Breast epithelium (tissue), 4 donors: Measurements from ENCODE around the gene CARD9. TPM values are rescaled to one million over a fixed set of nuclear protein-coding genes. Genes with fewer than 3 reads are reported as not detected.

Source experiments
- DNase-seq, 2 donors: peaks; one replicate each; pipeline ENCODE4 v3.0.0-alpha.2; 2019; ENCODE audit warnings: low spot score in 2 of 2
- H3K27ac ChIP-seq, 2 donors: fragments of 200-600 bp; sonication (generic) in 1 of 2; one replicate each; pipeline ENCODE4 v1.5.1; 2016 to 2019; ENCODE audit warnings: mild to moderate bottlenecking in 1 of 2
- H3K27me3 ChIP-seq, 2 donors: fragments of 200-600 bp; sonication (generic) in 1 of 2; one replicate each; pipeline versions ENCODE4 v1.5.1 to v1.6.0; 2017 to 2019; ENCODE audit warnings: control low read depth in 1 of 2, mild to moderate bottlenecking in 1 of 2
- H3K36me3 ChIP-seq: fragments of 200-600 bp; one replicate; pipeline ENCODE4 v1.5.1; 2019
- H3K4me1 ChIP-seq, 2 donors: fragments of 200-600 bp; sonication (generic); one replicate each; pipeline ENCODE4 v1.5.1; 2016 to 2019; ENCODE audit warnings: control low read depth in 1 of 2
- H3K4me3 ChIP-seq, 3 donors: fragments of 200-600 bp; sonication (generic); 1 replicate in 2 of 3; 2 replicates in 1 of 3; pipeline ENCODE4 v1.5.1; 2016 to 2019; ENCODE audit warnings: mild to moderate bottlenecking in 3 of 3, moderate library complexity in 2 of 3
- H3K9me3 ChIP-seq, 2 donors: fragments of 200-600 bp; sonication (generic) in 1 of 2; one replicate each; pipeline ENCODE4 v1.5.1; 2016 to 2019; ENCODE audit warnings: control low read depth in 1 of 2
- CTCF ChIP-seq, 3 donors: fragments of 450-650 bp; IDR thresholded peaks; one replicate each; pipeline ENCODE4 v1.5.1; 2016 to 2017; ENCODE audit warnings: antibody characterized with exemption in 3 of 3, mild to moderate bottlenecking in 3 of 3, moderate library complexity in 3 of 3
- POLR2A ChIP-seq: fragments of 450-650 bp; IDR thresholded peaks from one replicate; pipeline ENCODE4 v1.6.1; 2016; ENCODE audit warnings: antibody characterized with exemption, mild to moderate bottlenecking, moderate library complexity
- POLR2AphosphoS5 ChIP-seq, 3 donors: sonication (generic); formaldehyde crosslinking; IDR thresholded peaks; one replicate each; pipeline ENCODE4 v1.6.1; 2017; ENCODE audit warnings: antibody characterized with exemption in 3 of 3
- intact Hi-C: fragments of 100-400 bp; cut with DNase I; formaldehyde crosslinking; loops from one replicate; pipeline ENCODE4 v1.15.1; 2023; ENCODE audit warnings: low total_unique reads
- total RNA-seq, 3 donors: library from RNA; depleted of rRNA; stranded (reverse); fragments of >200 nt; gene quantifications; one replicate each; pipeline ENCODE4 v1.1.0, GENCODE V29; 2016

Gene CARD9
- total RNA-seq, 3 donors from 2014 or later: 3.0 to 7.6 (median 3.3) TPM

GRCh38 chr9:136344544-136345280 lies 28.8 kb downstream of the CARD9 start:
- peaks cover 8 to 9% of the 10 kb centered on the region in 2 donors for H3K4me1 ChIP-seq
- H3K36me3 ChIP-seq: no peaks in the 10 kb centered on the region
- intact Hi-C loops: no loop called here
- TF ChIP-seq POLR2A (no peak), CTCF (IDR thresholded peaks at IDR 0.05) (no peak), POLR2AphosphoS5 (IDR thresholded peaks at IDR 0.05) (no peak)
- H3K4me3 ChIP-seq: peak overlapping the region in 2 of 3 donors; percentile 39 to 54
- H3K27ac ChIP-seq: peak overlapping the region; percentile 21 to 63
- no peaks in the 10 kb centered on the region for H3K9me3 ChIP-seq
- H3K27me3 ChIP-seq: no peaks in the 10 kb centered on the region
- DNase-seq: no peak

GRCh38 chr9:136343884-136344269 lies 29.6 kb downstream of the CARD9 start:
- Histone ChIP-seq H3K27ac (no peak overlapping the region), H3K4me1 (peaks cover 8 to 9% of the 10 kb centered on the region in 2 donors), H3K4me3 (no peak overlapping the region), H3K27me3 (no peaks in the 10 kb centered on the region), H3K36me3 (no peaks in the 10 kb centered on the region), H3K9me3 (no peaks in the 10 kb centered on the region)
- no peak for TF ChIP-seq CTCF (IDR thresholded peaks at IDR 0.05)
- TF ChIP-seq POLR2A: no peak
- no peak for TF ChIP-seq POLR2AphosphoS5 (IDR thresholded peaks at IDR 0.05)
- intact Hi-C loops: no loop called here
- no peak for DNase-seq

GRCh38 chr9:136343121-136343883 lies 30.2 kb downstream of the CARD9 start:
- peak overlapping the region in 2 of 3 donors; percentile 53 to 61 for H3K4me3 ChIP-seq

GRCh38 chr9:136342181-136343120 lies 31.0 kb downstream of the CARD9 start:
- intact Hi-C loops: no loop called here
- TF ChIP-seq CTCF (IDR thresholded peaks at IDR 0.05) (no peak), POLR2AphosphoS5 (IDR thresholded peaks at IDR 0.05) (no peak), POLR2A (no peak)
- Histone ChIP-seq H3K36me3 (no peaks in the 10 kb centered on the region), H3K4me1 (peaks cover 8 to 9% of the 10 kb centered on the region in 2 donors), H3K27ac (peak overlapping the region; percentile 61 to 68), H3K4me3 (peak overlapping the region; percentile 31 to 61 (median 53)), H3K9me3 (no peaks in the 10 kb centered on the region), H3K27me3 (no peaks in the 10 kb centered on the region)
- DNase-seq: peak; percentile 75 to 85

More at GRCh38 chr9:136343121-136343883, 30.2 kb downstream of the CARD9 start:
- TF ChIP-seq POLR2AphosphoS5 (IDR thresholded peaks at IDR 0.05): no peak
- no peak for TF ChIP-seq POLR2A
- TF ChIP-seq CTCF (IDR thresholded peaks at IDR 0.05): no peak
- Histone ChIP-seq H3K4me1 (peaks cover 8 to 9% of the 10 kb centered on the region in 2 donors), H3K27me3 (no peaks in the 10 kb centered on the region), H3K27ac (peak overlapping the region; percentile 61 to 68), H3K9me3 (no peaks in the 10 kb centered on the region), H3K36me3 (no peaks in the 10 kb centered on the region)
- no peak for DNase-seq
- intact Hi-C loops: no loop called here
